HepG2 (cell line): ENCODE data around the gene ADGRG1.

Source experiments
- CCAR2 ChIP-seq: fragments of 200-400 bp; formaldehyde crosslinking; optimal IDR thresholded peaks from 2 replicates; pipeline ENCODE3; 2018; ENCODE audit warnings: low read depth, mild to moderate bottlenecking, low read length, moderate library complexity
- CTCF ChIP-seq: sonication (generic); formaldehyde crosslinking; IDR thresholded peaks from 2 replicates; pipeline ENCODE4 v1.5.0; 2020; ENCODE audit warnings: mild to moderate bottlenecking, missing genetic modification reagents, moderate library complexity
- EP300 ChIP-seq, 3 experiments: sonication (generic) in 1 of 3; formaldehyde crosslinking in 1 of 3; IDR thresholded peaks; 2 replicates each; pipeline versions ENCODE4 v1.5.1 to v1.6.1; 2011 to 2020; ENCODE audit warnings: low read depth in 2 of 3, low read length in 2 of 3, borderline replicate concordance in 1 of 3, improper control_type of control experiment in 1 of 3, mild to moderate bottlenecking in 1 of 3, missing genetic modification reagents in 1 of 3, moderate library complexity in 1 of 3
- MXD4 ChIP-seq: IDR thresholded peaks from 2 replicates; pipeline ENCODE4 v1.6.1; 2016; ENCODE audit warnings: mild to moderate bottlenecking, missing biosample characterization, missing genetic modification reagents
- MYC ChIP-seq: sonication (generic); formaldehyde crosslinking; IDR thresholded peaks from 2 replicates; pipeline ENCODE4 v1.9.0; 2021; ENCODE audit warnings: missing genetic modification reagents, borderline replicate concordance
- ZMYM2 ChIP-seq: sonication (generic); formaldehyde crosslinking; IDR thresholded peaks from 2 replicates; pipeline ENCODE4 v1.8.0; 2022; ENCODE audit warnings: mild to moderate bottlenecking, missing genetic modification reagents
- ZXDC ChIP-seq: sonication (generic); formaldehyde crosslinking; IDR thresholded peaks from 2 replicates; pipeline ENCODE4 v1.5.0; 2020; ENCODE audit warnings: mild to moderate bottlenecking, missing genetic modification reagents

- TF ChIP-seq ZXDC (CRISPR knock-in tag) (no peak), MXD4 (CRISPR knock-in tag) (no peak), ZMYM2 (CRISPR knock-in tag) (no peak), CTCF (no peak), MYC (CRISPR knock-in tag) (no peak), EP300 (IDR thresholded peaks at IDR 0.05; ENCODE audit: low read depth in 2 of 2, low read length in 2 of 2) (no peak), EP300 (CRISPR knock-in tag; IDR thresholded peaks at IDR 0.05; ENCODE audit: borderline replicate concordance) (no peak), CCAR2 (no peak)
Measured at GRCh38 chr16:57643910-57644309, 15.5 kb downstream of the ADGRG1 start.
